Upper lobe of left lung (tissue), 4 donors: ENCODE results near the gene EPHA5.

Source experiments
- CTCF ChIP-seq, 6 experiments: fragments of 450-650 bp in 4 of 6; fragments of 200-600 bp in 2 of 6; sonication (generic) in 2 of 6; IDR thresholded peaks; one replicate each; pipeline ENCODE4 v1.5.1; 2016 to 2019; ENCODE audit warnings: antibody characterized with exemption in 6 of 6
- POLR2A ChIP-seq, 4 donors: fragments of 450-650 bp; IDR thresholded peaks; one replicate each; pipeline ENCODE4 v1.5.1; 2016 to 2017; ENCODE audit warnings: antibody characterized with exemption in 4 of 4, mild to moderate bottlenecking in 2 of 4
- POLR2AphosphoS5 ChIP-seq, 2 donors: sonication (generic); formaldehyde crosslinking; IDR thresholded peaks; one replicate each; pipeline ENCODE4 v1.5.1; 2017; ENCODE audit warnings: antibody characterized with exemption in 2 of 2

- TF ChIP-seq CTCF (IDR thresholded peaks at IDR 0.05) (no peak), POLR2A (IDR thresholded peaks at IDR 0.05) (no peak), POLR2AphosphoS5 (IDR thresholded peaks at IDR 0.05) (no peak)
These were observed 283.4 kb downstream of the EPHA5 start for GRCh38 chr4:65386927-65387326.
